ENCODE results near the gene SLC39A9.
A peak's percentile ranks its signal among the peaks of the same experiment; 100 is the strongest.
"Not testable (repeated sequence)": the region's sequence is repeated elsewhere in the genome, so short reads cannot be mapped to it uniquely, and the experiment has no call there.

Gene SLC39A9

DNA sequence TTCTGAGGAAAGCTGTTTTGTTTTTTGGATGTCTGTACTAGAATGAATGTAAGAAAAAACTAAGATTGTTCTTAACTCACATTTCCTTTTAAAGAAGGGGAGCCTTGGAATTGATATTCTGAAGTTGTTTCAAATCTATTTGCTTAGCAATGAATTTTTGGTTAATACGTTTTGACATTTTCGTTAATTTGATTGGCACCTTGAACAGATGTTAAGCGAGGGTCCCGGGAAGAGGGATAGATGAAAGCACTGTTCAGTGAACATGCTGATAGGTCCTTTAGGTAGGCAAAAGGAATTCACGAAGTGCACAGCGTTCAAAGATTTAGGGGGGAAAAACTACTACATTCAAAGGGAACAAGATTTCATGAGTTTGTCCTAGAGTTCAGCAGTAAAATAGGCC is 1.7 kb downstream of the SLC39A9 start:
- no peak for DNase-seq (ENCODE audit: low read depth)
- TF ChIP-seq, protein P1, sequence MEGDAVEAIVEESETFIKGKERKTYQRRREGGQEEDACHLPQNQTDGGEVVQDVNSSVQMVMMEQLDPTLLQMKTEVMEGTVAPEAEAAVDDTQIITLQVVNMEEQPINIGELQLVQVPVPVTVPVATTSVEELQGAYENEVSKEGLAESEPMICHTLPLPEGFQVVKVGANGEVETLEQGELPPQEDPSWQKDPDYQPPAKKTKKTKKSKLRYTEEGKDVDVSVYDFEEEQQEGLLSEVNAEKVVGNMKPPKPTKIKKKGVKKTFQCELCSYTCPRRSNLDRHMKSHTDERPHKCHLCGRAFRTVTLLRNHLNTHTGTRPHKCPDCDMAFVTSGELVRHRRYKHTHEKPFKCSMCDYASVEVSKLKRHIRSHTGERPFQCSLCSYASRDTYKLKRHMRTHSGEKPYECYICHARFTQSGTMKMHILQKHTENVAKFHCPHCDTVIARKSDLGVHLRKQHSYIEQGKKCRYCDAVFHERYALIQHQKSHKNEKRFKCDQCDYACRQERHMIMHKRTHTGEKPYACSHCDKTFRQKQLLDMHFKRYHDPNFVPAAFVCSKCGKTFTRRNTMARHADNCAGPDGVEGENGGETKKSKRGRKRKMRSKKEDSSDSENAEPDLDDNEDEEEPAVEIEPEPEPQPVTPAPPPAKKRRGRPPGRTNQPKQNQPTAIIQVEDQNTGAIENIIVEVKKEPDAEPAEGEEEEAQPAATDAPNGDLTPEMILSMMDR (IDR thresholded peaks at IDR 0.05; ENCODE audit: insufficient read depth, low read depth, low read length, missing control alignments), result no peak
- H3K4me3 ChIP-seq (ENCODE audit: low read length), result peak overlapping the region; percentile 98

DNA sequence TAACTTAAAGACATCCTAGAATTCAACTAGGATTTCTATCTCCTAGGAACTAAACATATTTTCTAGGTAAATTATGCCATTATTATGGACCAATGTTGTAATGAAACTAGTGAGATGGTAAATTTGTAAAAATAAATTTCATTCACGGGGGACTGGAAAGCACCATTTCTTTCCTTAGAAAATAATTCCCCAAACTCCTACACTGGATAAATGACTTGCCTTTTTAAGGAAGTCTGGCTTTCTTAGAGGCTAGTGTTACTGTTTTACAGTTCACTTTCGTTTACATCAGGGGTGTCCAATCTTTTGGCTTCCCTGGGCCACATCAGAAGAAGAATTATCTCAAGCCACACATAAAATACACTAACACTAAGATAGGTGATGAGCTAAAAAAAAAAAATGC is 3.3 kb downstream of the SLC39A9 start:
- no peak for DNase-seq (ENCODE audit: low read depth)
- H3K4me3 ChIP-seq (ENCODE audit: low read length), result no peak overlapping the region
- TF ChIP-seq, protein P1 (IDR thresholded peaks at IDR 0.05; ENCODE audit: insufficient read depth, low read depth, low read length, missing control alignments), result no peak

DNA sequence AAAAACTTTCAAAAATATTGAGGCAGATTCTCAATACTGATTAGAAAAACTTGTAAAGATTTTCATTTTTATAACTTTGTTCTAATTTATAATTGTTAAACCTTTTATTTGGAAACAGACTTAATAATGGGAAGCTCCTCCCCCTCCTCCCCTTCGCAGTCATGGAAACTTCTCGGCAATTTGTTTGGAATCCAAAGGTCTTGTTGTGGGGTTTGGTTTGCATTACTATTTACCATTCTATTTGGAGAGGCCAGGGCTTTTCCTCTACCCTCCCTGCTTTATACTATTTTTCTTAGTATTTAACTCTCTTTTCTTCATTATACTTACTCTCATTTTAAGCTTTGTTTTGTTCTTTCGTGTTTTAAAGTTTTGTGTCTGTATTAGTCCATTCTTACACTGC is 6.0 kb downstream of the SLC39A9 start:
- TF ChIP-seq, protein P1 (IDR thresholded peaks at IDR 0.05; ENCODE audit: insufficient read depth, low read depth, low read length, missing control alignments), result no peak
- H3K4me3 ChIP-seq (ENCODE audit: low read length), result no peak overlapping the region
- no peak for DNase-seq (ENCODE audit: low read depth)

DNA sequence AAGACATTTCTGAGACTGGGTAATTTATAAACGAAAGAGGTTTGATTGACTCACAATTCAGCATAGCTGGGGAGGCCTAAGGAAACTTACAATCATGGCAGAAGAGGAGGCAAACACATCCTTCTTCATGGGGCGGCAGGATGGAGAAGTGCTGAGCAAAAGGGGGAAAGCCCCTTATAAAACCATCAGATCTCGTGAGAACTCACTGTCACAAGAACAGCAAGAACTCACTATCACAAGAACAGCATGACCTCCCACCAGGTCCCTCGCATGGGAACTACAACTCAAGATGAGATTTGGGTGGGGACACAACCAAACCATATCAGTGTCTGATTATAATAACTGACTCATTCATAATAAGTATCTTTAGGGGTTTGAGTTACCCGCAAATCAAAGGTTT is 6.4 kb downstream of the SLC39A9 start:
- TF ChIP-seq, protein P1 (IDR thresholded peaks at IDR 0.05; ENCODE audit: insufficient read depth, low read depth, low read length, missing control alignments), result no peak
- H3K4me3 ChIP-seq (ENCODE audit: low read length), result no peak overlapping the region
- no peak for DNase-seq (ENCODE audit: low read depth)

DNA sequence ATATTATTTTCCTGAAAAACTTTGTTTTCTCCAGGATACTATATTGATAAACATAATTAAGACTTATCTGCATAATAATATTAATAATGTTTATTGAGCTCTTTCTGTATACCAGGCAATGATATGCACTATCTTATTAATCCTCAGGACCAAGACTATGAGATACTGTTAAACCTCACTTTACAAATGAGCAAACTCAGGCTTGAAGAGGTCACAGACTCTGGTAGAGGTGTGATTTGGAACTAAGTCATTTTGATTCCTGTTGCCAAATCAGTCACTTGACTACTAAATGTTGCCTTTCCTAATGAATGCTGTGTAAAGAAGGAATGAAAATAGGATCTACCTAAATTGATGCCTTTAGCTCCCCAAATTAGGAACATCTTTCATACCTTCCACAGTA is 7.3 kb downstream of the SLC39A9 start:
- TF ChIP-seq, protein P1 (IDR thresholded peaks at IDR 0.05; ENCODE audit: insufficient read depth, low read depth, low read length, missing control alignments), result no peak
- DNase-seq (ENCODE audit: low read depth), result no peak
- no peak overlapping the region for H3K4me3 ChIP-seq (ENCODE audit: low read length)

DNA sequence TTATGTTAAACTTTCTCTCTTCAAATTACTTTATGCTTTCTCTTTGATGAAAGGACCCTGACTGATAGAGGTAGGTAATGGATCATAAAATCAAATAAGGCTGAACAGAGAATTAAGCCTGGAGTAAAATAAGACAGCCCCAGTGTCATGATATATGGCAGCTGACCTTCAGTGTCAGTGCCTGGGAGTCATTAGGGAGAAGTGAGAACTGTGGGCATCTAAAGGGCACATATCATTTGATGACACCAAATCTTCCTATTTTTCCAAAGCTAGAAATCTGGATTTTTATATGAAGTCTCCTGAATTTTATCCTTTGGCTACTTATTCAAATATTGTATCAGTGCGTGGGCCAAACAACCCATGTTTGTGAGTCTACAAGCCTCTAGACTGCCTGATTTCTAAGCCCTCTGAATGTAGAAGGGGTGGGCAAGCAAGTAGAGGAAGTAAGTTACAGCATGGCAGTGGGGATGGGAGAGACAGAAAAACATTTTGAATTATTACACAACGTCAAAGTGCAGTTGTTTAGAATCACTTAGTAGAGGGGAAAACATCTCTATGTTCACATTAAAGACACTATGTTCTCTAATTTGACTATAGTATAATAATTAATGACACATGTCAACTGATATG is 10.0 kb downstream of the SLC39A9 start:
- TF ChIP-seq, protein P1 (IDR thresholded peaks at IDR 0.05; ENCODE audit: insufficient read depth, low read depth, low read length, missing control alignments), result no peak
- no peak for DNase-seq (ENCODE audit: low read depth)
- no peak overlapping the region for H3K4me3 ChIP-seq (ENCODE audit: low read length)

DNA sequence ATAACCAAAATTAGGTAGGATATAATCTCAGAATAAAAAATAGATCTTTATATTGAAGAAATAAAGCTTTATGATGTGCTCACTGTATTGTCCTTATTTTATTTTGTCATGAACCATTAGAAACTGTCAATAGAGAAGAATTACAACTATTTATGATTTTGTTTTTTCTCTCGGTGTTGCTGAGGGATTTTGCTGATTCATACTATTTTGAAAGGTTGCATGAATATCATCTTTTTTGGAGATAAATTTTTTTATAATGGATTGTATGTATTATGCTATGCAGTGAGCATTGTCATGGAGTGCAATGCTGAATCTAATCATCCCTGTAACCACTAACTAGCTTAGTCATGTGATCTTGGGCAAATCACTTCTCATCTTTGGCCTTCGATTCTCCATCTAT is 15.0 kb downstream of the SLC39A9 start:
- TF ChIP-seq, protein P1 (IDR thresholded peaks at IDR 0.05; ENCODE audit: insufficient read depth, low read depth, low read length, missing control alignments), result no peak
- DNase-seq (ENCODE audit: low read depth), result no peak
- no peak overlapping the region for H3K4me3 ChIP-seq (ENCODE audit: low read length)

DNA sequence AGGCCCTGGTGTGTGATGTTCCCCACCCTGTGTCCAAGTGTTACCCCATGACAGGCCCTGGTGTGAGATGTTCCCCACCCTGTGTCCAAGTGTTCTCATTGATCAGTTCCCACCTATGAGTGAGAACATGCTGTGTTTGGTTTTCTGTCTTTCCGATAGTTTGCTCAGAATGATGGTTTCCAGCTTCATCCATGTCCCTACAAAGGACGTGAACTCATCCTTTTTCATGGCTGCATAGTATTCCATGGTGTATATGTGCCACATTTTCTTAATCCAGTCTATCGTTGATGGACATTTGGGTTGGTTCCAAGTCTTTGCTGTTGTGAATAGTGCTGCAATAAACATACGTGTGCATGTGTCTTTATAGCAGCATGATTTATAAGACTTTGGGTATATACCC is 17.6 kb downstream of the SLC39A9 start:
- DNase-seq (ENCODE audit: low read depth), result not testable (repeated sequence)

More for the DNA sequence above, 17.6 kb downstream of the SLC39A9 start:
- H3K4me3 ChIP-seq (ENCODE audit: low read length), result not testable (repeated sequence)
